Activated CD4-positive, alpha-beta T cell treated with anti-CD3 and anti-CD28 coated beads for 36 hours (primary cell): ENCODE data around the gene DBNDD2. TPM values are rescaled to one million over a fixed set of nuclear protein-coding genes. Genes with fewer than 3 reads are reported as not detected.

Experiments used
- ATAC-seq: fragments of 200-7000 bp; cut with Tn5 transposase; one replicate; pipeline ENCODE4 v1.10.0; 2021; ENCODE audit warnings: mild to moderate bottlenecking, moderate library complexity
- CTCF ChIA-PET: fragments of 350-600 bp; sonication (Branson Sonifier 250); formaldehyde crosslinking; loops from one replicate; lab custom pipeline; 2021; ENCODE audit warnings: antibody characterized with exemption; lab: Charles Lee
- POLR2A ChIA-PET: fragments of 350-600 bp; sonication (Branson Sonifier 250); formaldehyde crosslinking; loops from one replicate; lab custom pipeline; 2021; ENCODE audit warnings: antibody characterized with exemption, inconsistent platforms; lab: Charles Lee
- DNase-seq: peaks from one replicate; pipeline ENCODE4 v3.0.0-alpha.2; 2020
- H3K27ac Mint-ChIP-seq: one replicate; pipeline ENCODE4 v1.8.0; 2021; ENCODE audit warnings: mixed read lengths
- H3K27me3 Mint-ChIP-seq: one replicate; pipeline ENCODE4 v1.8.0; 2021; ENCODE audit warnings: mixed read lengths
- H3K36me3 Mint-ChIP-seq: one replicate; pipeline ENCODE4 v1.8.0; 2021; ENCODE audit warnings: low read depth, mixed read lengths
- H3K4me1 Mint-ChIP-seq: one replicate; pipeline ENCODE4 v1.8.0; 2021; ENCODE audit warnings: mixed read lengths
- H3K4me3 Mint-ChIP-seq: one replicate; pipeline ENCODE4 v1.8.0; 2021; ENCODE audit warnings: mild to moderate bottlenecking, moderate library complexity, mixed read lengths
- H3K9me3 Mint-ChIP-seq: one replicate; pipeline ENCODE4 v1.8.0; 2021; ENCODE audit warnings: low read depth, mixed read lengths
- intact Hi-C, 2 experiments: fragments of 100-400 bp; cut with DNase I in 1 of 2; cut with micrococcal nuclease in 1 of 2; formaldehyde crosslinking; loops; one replicate each; pipeline versions ENCODE4 v1.14.2 to v1.15.1; 2022 to 2024; cut with DNase I, micrococcal nuclease
- total RNA-seq, 2 experiments: library from RNA; stranded (reverse); gene quantifications; one replicate each; pipeline ENCODE4 v1.2.3, GENCODE V29; 2021

The DBNDD2 gene
- total RNA-seq, 2 experiments from 2014 or later: 22.4 to 30.0 TPM

- Mint-ChIP-seq H3K27ac (no peak overlapping the region), H3K36me3 (peaks cover 7% of the 10 kb centered on the region), H3K4me3 (no peak overlapping the region), H3K4me1 (peaks cover 18% of the 10 kb centered on the region), H3K9me3 (no peaks in the 10 kb centered on the region), H3K27me3 (no peaks in the 10 kb centered on the region)
- DNase-seq (no peak), ATAC-seq (no peak)
- POLR2A ChIA-PET: interaction anchor here (0.6 kb wide), 1 partner anchor 76 kb away, joined by 3 read pairs; no protein-coding TSS in a partner anchor
- CTCF ChIA-PET: interaction anchor here (0.6 to 10.0 kb wide), 5 partner anchors 9 to 73 kb away, joined by 3 to 189 read pairs (median 4); no protein-coding TSS in a partner anchor
- intact Hi-C loops: no loop called here
These were observed 30.8 kb upstream of the DBNDD2 start for GRCh38 chr20:45377269-45377668.

- Mint-ChIP-seq H3K27ac (no peak within 1 kb of the TSS), H3K4me1 (peaks cover 12% of the 10 kb centered on the region), H3K36me3 (peaks cover 7% of the 10 kb centered on the region), H3K27me3 (no peaks in the 10 kb centered on the region), H3K9me3 (no peaks in the 10 kb centered on the region), H3K4me3 (no peak within 1 kb of the TSS)
- CTCF ChIA-PET: interaction anchor here (1.1 to 1.4 kb wide), 2 partner anchors 8 to 59 kb away, joined by 3 to 5 read pairs; no protein-coding TSS in a partner anchor
- DNase-seq: no peak
- intact Hi-C loops: no loop called here
- POLR2A ChIA-PET: no interaction called here
- no peak for ATAC-seq
These were observed 29.9 kb upstream of the DBNDD2 start, which contains the start of gene TP53TG5 for GRCh38 chr20:45378191-45378590. Gene TP53TG5 (minus strand): TSS chr20:45378325. CDS start chr20:45378236, 89 bp downstream.

GRCh38 chr20:45387274-45387673 lies 20.8 kb upstream of the DBNDD2 start:
- DNase-seq: no peak
- ChIA-PET CTCF (interaction anchor here (1.0 to 3.3 kb wide), 8 partner anchors 9 to 69 kb away, joined by 3 to 19 read pairs (median 4); partner anchors contain the start of genes SYS1 and TP53TG5), POLR2A (no interaction called here)
- peaks cover 4% of the 10 kb centered on the region for H3K9me3 Mint-ChIP-seq
- no peak for ATAC-seq
- peaks cover 5% of the 10 kb centered on the region for H3K36me3 Mint-ChIP-seq
- intact Hi-C loops: no loop called here
- peaks cover 15% of the 10 kb centered on the region for H3K4me1 Mint-ChIP-seq
- H3K27ac Mint-ChIP-seq: no peak overlapping the region
- H3K4me3 Mint-ChIP-seq: no peak overlapping the region
- H3K27me3 Mint-ChIP-seq: no peaks in the 10 kb centered on the region

- no peak overlapping the region for H3K4me3 Mint-ChIP-seq
- H3K9me3 Mint-ChIP-seq: peaks cover 4% of the 10 kb centered on the region
- ChIA-PET POLR2A (no interaction called here), CTCF (interaction anchor here (2.1 kb wide), 1 partner anchor 17 kb away, joined by 8 read pairs; no protein-coding TSS in a partner anchor)
- peaks cover 5% of the 10 kb centered on the region for H3K36me3 Mint-ChIP-seq
- H3K4me1 Mint-ChIP-seq: peaks cover 15% of the 10 kb centered on the region
- no peak for ATAC-seq
- no peak overlapping the region for H3K27ac Mint-ChIP-seq
- intact Hi-C loops: no loop called here
- DNase-seq: no peak
- no peaks in the 10 kb centered on the region for H3K27me3 Mint-ChIP-seq
These were observed 17.2 kb upstream of the DBNDD2 start for GRCh38 chr20:45390931-45391330.

GRCh38 chr20:45391559-45391958 lies 16.5 kb upstream of the DBNDD2 start:
- Mint-ChIP-seq H3K27me3 (no peaks in the 10 kb centered on the region), H3K4me3 (no peak overlapping the region), H3K36me3 (peaks cover 5% of the 10 kb centered on the region), H3K27ac (no peak overlapping the region), H3K9me3 (peaks cover 4% of the 10 kb centered on the region), H3K4me1 (peaks cover 15% of the 10 kb centered on the region)
- ChIA-PET POLR2A (no interaction called here), CTCF (interaction anchor here (2.1 kb wide), 1 partner anchor 18 kb away, joined by 8 read pairs; no protein-coding TSS in a partner anchor)
- DNase-seq (no peak), ATAC-seq (no peak)
- intact Hi-C loops: no loop called here

- Mint-ChIP-seq H3K9me3 (no peaks in the 10 kb centered on the region), H3K36me3 (peaks cover 1% of the 10 kb centered on the region), H3K27ac (no peak overlapping the region), H3K4me3 (no peak overlapping the region), H3K4me1 (peaks cover 9% of the 10 kb centered on the region), H3K27me3 (no peaks in the 10 kb centered on the region)
- intact Hi-C loops: no loop called here
- ChIA-PET POLR2A (no interaction called here), CTCF (interaction anchor here (2.1 kb wide), 1 partner anchor 19 kb away, joined by 8 read pairs; no protein-coding TSS in a partner anchor)
- DNase-seq: no peak
- no peak for ATAC-seq
These were observed 15.4 kb upstream of the DBNDD2 start for GRCh38 chr20:45392733-45393132.

- Mint-ChIP-seq H3K36me3 (peaks cover 4% of the 10 kb centered on the region), H3K27me3 (no peaks in the 10 kb centered on the region), H3K9me3 (peaks cover 5% of the 10 kb centered on the region), H3K4me3 (no peak overlapping the region), H3K27ac (no peak overlapping the region), H3K4me1 (peaks cover 8% of the 10 kb centered on the region)
- ATAC-seq (no peak), DNase-seq (no peak)
- CTCF ChIA-PET: interaction anchor here (1.1 to 1.6 kb wide), 2 partner anchors 14 to 20 kb away, joined by 3 to 17 read pairs; no protein-coding TSS in a partner anchor
- POLR2A ChIA-PET: no interaction called here
- intact Hi-C loops: no loop called here
These were observed 13.6 kb upstream of the DBNDD2 start for GRCh38 chr20:45394221-45395113.

GRCh38 chr20:45395114-45395415 lies 13.0 kb upstream of the DBNDD2 start:
- H3K9me3 Mint-ChIP-seq: peaks cover 11% of the 10 kb centered on the region
- ChIA-PET CTCF (interaction anchor here (1.1 to 1.6 kb wide), 2 partner anchors 14 to 21 kb away, joined by 3 to 17 read pairs; no protein-coding TSS in a partner anchor), POLR2A (no interaction called here)
- H3K27ac Mint-ChIP-seq: no peak overlapping the region
- DNase-seq: no peak
- H3K4me3 Mint-ChIP-seq: no peak overlapping the region
- intact Hi-C loops: no loop called here
- ATAC-seq: no peak
- H3K27me3 Mint-ChIP-seq: no peaks in the 10 kb centered on the region
- H3K36me3 Mint-ChIP-seq: peaks cover 10% of the 10 kb centered on the region
- peaks cover 8% of the 10 kb centered on the region for H3K4me1 Mint-ChIP-seq

- CTCF ChIA-PET: interaction anchor here (1.0 to 1.5 kb wide), 2 partner anchors 25 to 27 kb away, joined by 3 to 6 read pairs; no protein-coding TSS in a partner anchor
- DNase-seq: no peak
- peaks cover 15% of the 10 kb centered on the region for H3K9me3 Mint-ChIP-seq
- POLR2A ChIA-PET: no interaction called here
- ATAC-seq: no peak
- intact Hi-C loops: no loop called here
- H3K27me3 Mint-ChIP-seq: no peaks in the 10 kb centered on the region
- no peak overlapping the region for H3K27ac Mint-ChIP-seq
- H3K4me3 Mint-ChIP-seq: no peak overlapping the region
- H3K36me3 Mint-ChIP-seq: peaks cover 25% of the 10 kb centered on the region
- peaks cover 6% of the 10 kb centered on the region for H3K4me1 Mint-ChIP-seq
These were observed 9.1 kb upstream of the DBNDD2 start for GRCh38 chr20:45399018-45399417.

- Mint-ChIP-seq H3K36me3 (peaks cover 25% of the 10 kb centered on the region), H3K4me3 (no peak overlapping the region), H3K27ac (no peak overlapping the region), H3K4me1 (peaks cover 12% of the 10 kb centered on the region), H3K9me3 (peaks cover 15% of the 10 kb centered on the region), H3K27me3 (peaks cover 3% of the 10 kb centered on the region)
- DNase-seq (no peak), ATAC-seq (no peak)
- ChIA-PET POLR2A (no interaction called here), CTCF (no interaction called here)
- intact Hi-C loops: no loop called here
These were observed 7.6 kb upstream of the DBNDD2 start for GRCh38 chr20:45400346-45401031.

- POLR2A ChIA-PET: no interaction called here
- H3K27ac Mint-ChIP-seq: no peak overlapping the region
- DNase-seq (no peak), ATAC-seq (no peak)
- peaks cover 21% of the 10 kb centered on the region for H3K4me1 Mint-ChIP-seq
- intact Hi-C loops: no loop called here
- H3K27me3 Mint-ChIP-seq: peaks cover 3% of the 10 kb centered on the region
- H3K36me3 Mint-ChIP-seq: peaks cover 24% of the 10 kb centered on the region
- no peak overlapping the region for H3K4me3 Mint-ChIP-seq
- CTCF ChIA-PET: interaction anchor here (0.6 to 3.5 kb wide), 4 partner anchors 10 to 112 kb away, joined by 3 to 24 read pairs (median 4); no protein-coding TSS in a partner anchor
- peaks cover 15% of the 10 kb centered on the region for H3K9me3 Mint-ChIP-seq
These were observed 5.1 kb upstream of the DBNDD2 start for GRCh38 chr20:45402946-45403345.
